HUES48 (cell line): Measurements from ENCODE around the gene ALG11.

Experiments
- H3K27ac ChIP-seq: one replicate; pipeline ENCODE4 v1.7.0; 2013; ENCODE audit warnings: low read depth, low read length, inconsistent platforms
- H3K27me3 ChIP-seq: 2 replicates; pipeline ENCODE4 v1.6.1; 2013; ENCODE audit warnings: mild to moderate bottlenecking, low read length; ENCODE audit not compliant: control insufficient read depth, insufficient read depth
- H3K36me3 ChIP-seq: 2 replicates; pipeline ENCODE4 v1.6.1; 2013; ENCODE audit warnings: low read length; ENCODE audit not compliant: control insufficient read depth, insufficient read depth
- H3K4me1 ChIP-seq: 2 replicates; pipeline ENCODE4 v1.6.1; 2013; ENCODE audit warnings: mild to moderate bottlenecking, low read length; ENCODE audit not compliant: control insufficient read depth, insufficient read depth
- H3K4me3 ChIP-seq: 2 replicates; pipeline ENCODE4 v1.5.1; 2013; ENCODE audit warnings: mild to moderate bottlenecking, low read depth, low read length
- H3K9ac ChIP-seq: 2 replicates; pipeline ENCODE4 v1.6.1; 2013; ENCODE audit warnings: mild to moderate bottlenecking, low read depth, low read length, moderate library complexity
- H3K9me3 ChIP-seq: 2 replicates; pipeline ENCODE4 v1.6.1; 2013; ENCODE audit warnings: low read length; ENCODE audit not compliant: control insufficient read depth, insufficient read depth

Gene ALG11

DNA sequence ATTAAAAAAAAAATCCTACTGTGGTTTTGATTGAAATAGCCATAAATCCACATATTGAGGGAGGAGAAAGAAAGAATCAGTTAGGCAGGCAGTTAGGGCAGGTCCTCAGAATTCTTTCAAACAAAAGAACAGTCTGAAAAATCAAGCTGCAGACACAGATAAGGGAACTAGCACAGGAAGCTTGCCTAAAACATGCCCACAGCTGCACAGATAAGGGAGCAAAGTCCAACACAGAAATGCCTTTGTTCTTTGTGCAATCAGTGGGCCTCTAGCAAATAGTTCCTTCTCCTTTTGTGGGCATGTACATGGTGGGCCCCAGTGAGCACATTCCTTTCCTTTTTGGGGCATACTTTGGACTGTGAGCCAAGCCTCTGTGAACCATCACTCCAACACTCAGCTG is 55.0 kb downstream of the ALG11 start:
- Histone ChIP-seq H3K9me3 (peaks cover 41% of the 10 kb centered on the region), H3K4me1 (no peaks in the 10 kb centered on the region), H3K36me3 (no peaks in the 10 kb centered on the region), H3K9ac (no peak overlapping the region), H3K4me3 (no peak overlapping the region), H3K27ac (no peak overlapping the region), H3K27me3 (no peaks in the 10 kb centered on the region)

DNA sequence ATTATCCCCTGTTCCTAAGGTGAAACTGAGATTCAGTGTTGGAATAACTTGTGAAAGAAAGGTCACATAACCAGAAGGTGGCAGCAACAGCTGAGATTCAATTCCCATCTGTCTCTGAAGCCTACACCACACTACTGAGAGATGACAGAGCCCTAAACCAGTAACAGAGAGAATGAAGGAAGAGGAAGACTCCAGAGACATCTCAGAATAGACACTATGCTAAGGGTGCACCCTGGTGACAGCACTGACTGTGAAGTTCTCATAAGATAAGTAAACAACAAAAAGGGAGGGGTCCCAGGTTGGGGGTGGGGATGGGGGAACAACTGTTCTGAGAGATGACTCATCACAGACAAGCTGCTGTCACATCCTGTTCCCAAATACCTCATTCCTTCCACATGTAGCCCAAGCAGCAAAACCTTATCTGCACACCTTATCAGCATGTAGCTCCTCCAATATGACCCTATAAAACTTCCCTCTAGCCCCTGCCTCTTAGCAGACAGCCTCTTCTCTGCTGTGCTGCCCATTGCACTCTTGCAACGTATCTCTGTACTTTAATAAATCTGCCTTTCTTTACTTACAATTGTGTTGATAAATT is 58.8 kb downstream of the ALG11 start:
- Histone ChIP-seq H3K27ac (no peak overlapping the region), H3K9ac (no peak overlapping the region), H3K4me1 (no peaks in the 10 kb centered on the region), H3K9me3 (peaks cover 37% of the 10 kb centered on the region), H3K4me3 (no peak overlapping the region), H3K36me3 (no peaks in the 10 kb centered on the region), H3K27me3 (no peaks in the 10 kb centered on the region)
